ENCODE measurements around the gene RDH14.

Gene RDH14

GRCh38 chr2:18552351-18553077 is 7.9 kb downstream of the RDH14 start:
- H3K9me3 ChIP-seq: no peaks in the 10 kb centered on the region
- peaks cover 11 to 16% (median 16%) of the 10 kb centered on the region in 3 donors for H3K36me3 ChIP-seq
- DNase-seq: no peak
- no peak overlapping the region for H3K4me3 ChIP-seq
- intact Hi-C loops (cut with DNase I; ENCODE audit: low total_unique reads): no loop called here
- no peaks in the 10 kb centered on the region for H3K27me3 ChIP-seq
- peaks cover 0 to 71% (median 13%) of the 10 kb centered on the region in 4 donors for H3K4me1 ChIP-seq
- no peak for TF ChIP-seq CTCF (IDR thresholded peaks at IDR 0.05)
- no peak overlapping the region for H3K27ac ChIP-seq

GRCh38 chr2:18551623-18552022 is 8.8 kb downstream of the RDH14 start:
- intact Hi-C loops (cut with DNase I; ENCODE audit: low total_unique reads): no loop called here
- H3K9me3 ChIP-seq: no peaks in the 10 kb centered on the region
- no peak for TF ChIP-seq CTCF (IDR thresholded peaks at IDR 0.05)
- no peaks in the 10 kb centered on the region for H3K27me3 ChIP-seq
- no peak for DNase-seq
- no peak overlapping the region for H3K4me3 ChIP-seq
- no peak overlapping the region for H3K27ac ChIP-seq
- peaks cover 0 to 62% (median 13%) of the 10 kb centered on the region in 4 donors for H3K4me1 ChIP-seq
- H3K36me3 ChIP-seq: peaks cover 11 to 16% (median 16%) of the 10 kb centered on the region in 3 donors

- no peak for DNase-seq
- no peak for TF ChIP-seq CTCF (IDR thresholded peaks at IDR 0.05)
- Histone ChIP-seq H3K4me1 (peaks cover 0 to 58% (median 13%) of the 10 kb centered on the region in 4 donors), H3K4me3 (no peak overlapping the region), H3K9me3 (no peaks in the 10 kb centered on the region), H3K27ac (no peak overlapping the region), H3K27me3 (no peaks in the 10 kb centered on the region), H3K36me3 (peaks cover 11 to 16% (median 16%) of the 10 kb centered on the region in 3 donors)
- intact Hi-C loops (cut with DNase I; ENCODE audit: low total_unique reads): no loop called here
Observed at GRCh38 chr2:18551169-18551568, 9.3 kb downstream of the RDH14 start.

- Histone ChIP-seq H3K36me3 (peaks cover 8 to 13% (median 13%) of the 10 kb centered on the region in 3 donors), H3K27ac (no peak overlapping the region), H3K4me3 (no peak overlapping the region), H3K4me1 (peaks cover 0 to 57% (median 13%) of the 10 kb centered on the region in 4 donors), H3K27me3 (no peaks in the 10 kb centered on the region), H3K9me3 (no peaks in the 10 kb centered on the region)
- intact Hi-C loops (cut with DNase I; ENCODE audit: low total_unique reads): no loop called here
- DNase-seq: no peak
- no peak for TF ChIP-seq CTCF (IDR thresholded peaks at IDR 0.05)
Observed at GRCh38 chr2:18550433-18550832, 10.0 kb downstream of the RDH14 start.

- DNase-seq: no peak
- Histone ChIP-seq H3K27ac (no peak overlapping the region), H3K36me3 (no peaks in the 10 kb centered on the region), H3K4me3 (no peak overlapping the region), H3K9me3 (no peaks in the 10 kb centered on the region), H3K27me3 (no peaks in the 10 kb centered on the region), H3K4me1 (peaks cover 0 to 50% (median 13%) of the 10 kb centered on the region in 4 donors)
- intact Hi-C loops (cut with DNase I; ENCODE audit: low total_unique reads): no loop called here
- TF ChIP-seq CTCF (IDR thresholded peaks at IDR 0.05): no peak
Observed at GRCh38 chr2:18549083-18549482, 11.4 kb downstream of the RDH14 start.

All from tibial artery (tissue), 4 donors.